Rectal smooth muscle tissue (tissue), 1 donor: ENCODE measurements around the gene HDAC10.

Experiments
- H3K27ac ChIP-seq: one replicate; pipeline ENCODE4 v1.7.0; 2013; ENCODE audit warnings: low read depth, low read length, inconsistent platforms
- H3K27me3 ChIP-seq: one replicate; pipeline ENCODE4 v1.7.0; 2013; ENCODE audit warnings: low read length; ENCODE audit not compliant: control insufficient read depth, insufficient read depth
- H3K36me3 ChIP-seq: one replicate; pipeline ENCODE4 v1.7.0; 2013; ENCODE audit warnings: low read length; ENCODE audit not compliant: control insufficient read depth, insufficient read depth
- H3K4me1 ChIP-seq: one replicate; pipeline ENCODE4 v1.7.0; 2013; ENCODE audit warnings: low read length; ENCODE audit not compliant: control insufficient read depth, insufficient read depth
- H3K4me3 ChIP-seq: one replicate; pipeline ENCODE4 v1.7.0; 2013; ENCODE audit warnings: low read length
- H3K9ac ChIP-seq: one replicate; pipeline ENCODE4 v1.7.0; 2013; ENCODE audit warnings: low read length

HDAC10 gene

GRCh38 chr22:50218996-50219727 is 31.9 kb downstream of the HDAC10 start:
- no peak overlapping the region for H3K9ac ChIP-seq
- H3K27ac ChIP-seq, result no peak overlapping the region
- peaks cover 5% of the 10 kb centered on the region for H3K4me1 ChIP-seq
- H3K36me3 ChIP-seq, result peaks cover 53% of the 10 kb centered on the region
- H3K4me3 ChIP-seq, result no peak overlapping the region
- H3K27me3 ChIP-seq, result no peaks in the 10 kb centered on the region

- H3K9ac ChIP-seq, result no peak overlapping the region
- peaks cover 50% of the 10 kb centered on the region for H3K36me3 ChIP-seq
- no peak overlapping the region for H3K27ac ChIP-seq
- no peaks in the 10 kb centered on the region for H3K27me3 ChIP-seq
- H3K4me3 ChIP-seq, result no peak overlapping the region
- peaks cover 5% of the 10 kb centered on the region for H3K4me1 ChIP-seq
Measured at GRCh38 chr22:50218153-50218995, 32.7 kb downstream of the HDAC10 start.

GRCh38 chr22:50217543-50218152 is 33.4 kb downstream of the HDAC10 start:
- Histone ChIP-seq H3K27ac (no peak overlapping the region), H3K27me3 (no peaks in the 10 kb centered on the region), H3K4me3 (no peak overlapping the region), H3K9ac (no peak overlapping the region), H3K36me3 (peaks cover 50% of the 10 kb centered on the region), H3K4me1 (peaks cover 5% of the 10 kb centered on the region)

DNA sequence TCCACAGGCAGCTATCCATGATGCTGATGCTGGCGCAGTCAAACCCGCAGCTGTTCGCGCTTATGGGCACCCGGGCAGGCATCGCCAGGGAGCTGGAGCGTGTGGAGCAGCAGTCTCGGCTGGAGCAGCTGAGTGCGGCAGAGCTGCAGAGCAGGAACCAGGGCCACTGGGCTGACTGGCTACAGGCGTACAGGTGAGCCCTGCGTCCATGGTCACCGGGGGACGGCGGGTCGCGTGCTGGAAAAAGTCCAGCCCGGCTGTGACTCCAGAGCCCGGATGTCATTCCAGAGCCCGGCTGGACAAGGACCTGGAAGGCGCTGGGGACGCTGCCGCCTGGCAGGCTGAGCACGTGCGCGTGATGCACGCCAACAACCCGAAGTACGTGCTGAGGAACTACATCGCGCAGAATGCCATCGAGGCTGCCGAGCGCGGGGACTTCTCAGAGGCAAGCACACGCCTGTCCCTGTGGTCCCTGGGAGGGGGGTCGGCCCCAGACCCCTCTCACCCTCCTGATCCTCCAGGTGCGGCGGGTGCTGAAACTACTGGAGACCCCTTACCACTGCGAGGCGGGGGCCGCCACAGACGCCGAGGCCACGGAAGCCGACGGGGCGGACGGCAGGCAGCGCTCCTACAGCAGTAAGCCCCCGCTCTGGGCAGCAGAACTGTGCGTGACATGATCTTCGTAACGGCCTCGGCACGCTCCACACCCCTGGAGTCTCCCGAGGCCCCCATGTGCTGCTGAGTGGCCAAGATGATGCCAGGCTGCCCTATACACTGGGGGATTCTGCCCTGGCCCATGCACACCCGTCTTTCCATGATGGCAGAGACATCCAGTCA is 34.2 kb downstream of the HDAC10 start:
- H3K4me1 ChIP-seq, result peaks cover 5% of the 10 kb centered on the region
- no peaks in the 10 kb centered on the region for H3K27me3 ChIP-seq
- no peak overlapping the region for H3K4me3 ChIP-seq
- H3K27ac ChIP-seq, result no peak overlapping the region
- H3K36me3 ChIP-seq, result peaks cover 44% of the 10 kb centered on the region
- no peak overlapping the region for H3K9ac ChIP-seq

- Histone ChIP-seq H3K36me3 (peaks cover 41% of the 10 kb centered on the region), H3K9ac (no peak overlapping the region), H3K4me3 (no peak overlapping the region), H3K4me1 (peaks cover 5% of the 10 kb centered on the region), H3K27ac (no peak overlapping the region), H3K27me3 (no peaks in the 10 kb centered on the region)
Measured at GRCh38 chr22:50216055-50216683, 34.9 kb downstream of the HDAC10 start.

DNA sequence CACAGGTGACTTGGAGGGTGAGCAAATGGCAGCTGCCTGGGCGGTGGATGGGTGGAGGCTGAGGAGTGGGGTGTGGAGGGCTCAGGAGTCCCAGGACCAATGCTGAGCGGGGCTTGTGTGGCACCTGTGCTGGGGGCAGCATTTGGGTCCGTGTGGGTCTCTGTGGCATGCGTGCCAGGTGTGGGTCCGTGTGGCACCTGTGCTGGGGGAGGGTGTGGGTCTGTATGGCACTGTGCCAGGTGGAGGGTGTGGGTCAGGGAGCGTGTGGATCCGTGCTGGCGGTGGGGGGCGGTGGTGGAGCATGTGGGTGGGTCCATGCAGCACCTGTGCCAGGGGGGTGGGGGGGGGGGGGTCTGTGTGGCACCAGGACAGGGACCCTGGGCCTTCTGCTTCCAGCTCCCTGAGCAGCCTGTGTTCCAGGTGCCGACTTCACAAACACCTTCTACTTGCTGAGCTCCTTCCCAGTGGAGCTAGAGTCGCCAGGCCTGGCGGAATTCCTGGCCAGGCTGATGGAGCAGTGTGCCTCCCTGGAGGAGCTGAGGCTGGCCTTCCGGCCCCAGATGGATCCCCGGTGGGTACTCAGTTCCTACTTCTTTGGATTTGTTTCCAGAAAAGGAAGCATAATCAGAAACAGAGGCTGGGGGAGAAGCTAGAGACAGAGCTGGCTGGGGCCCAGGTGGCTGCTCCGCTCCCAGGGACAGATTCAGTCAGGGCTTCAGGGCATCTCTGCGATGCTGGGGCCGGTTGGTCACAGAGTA is 35.6 kb downstream of the HDAC10 start:
- Histone ChIP-seq H3K4me3 (no peak overlapping the region), H3K9ac (no peak overlapping the region), H3K27me3 (no peaks in the 10 kb centered on the region), H3K4me1 (peaks cover 5% of the 10 kb centered on the region), H3K36me3 (peaks cover 37% of the 10 kb centered on the region), H3K27ac (no peak overlapping the region)

DNA sequence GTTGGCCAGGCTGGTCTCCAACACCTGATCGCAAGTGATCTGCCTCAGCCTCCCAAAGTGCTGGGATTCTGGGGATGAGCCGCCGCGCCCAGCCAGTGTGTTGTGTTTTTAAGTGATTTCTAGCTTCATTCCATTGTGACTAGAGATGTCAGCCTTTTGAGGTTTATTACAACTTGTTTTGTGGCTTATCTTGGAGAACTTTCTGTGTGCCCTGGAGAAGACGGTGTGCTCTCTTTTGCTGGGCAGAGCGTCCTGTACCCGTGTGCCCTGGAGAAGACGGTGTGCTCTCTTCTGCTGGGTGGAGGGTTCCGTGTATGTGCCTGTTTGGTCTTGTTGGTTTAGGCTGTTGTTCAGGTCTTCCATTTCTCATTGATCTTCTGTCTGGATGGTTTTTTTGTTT is 37.8 kb downstream of the HDAC10 start:
- peaks cover 27% of the 10 kb centered on the region for H3K36me3 ChIP-seq
- H3K4me3 ChIP-seq, result no peak overlapping the region
- H3K4me1 ChIP-seq, result no peaks in the 10 kb centered on the region

GRCh38 chr22:50211147-50211546 is 39.9 kb downstream of the HDAC10 start:
- no peak overlapping the region for H3K4me3 ChIP-seq
- H3K27ac ChIP-seq, result no peak overlapping the region
- peaks cover 21% of the 10 kb centered on the region for H3K36me3 ChIP-seq
- no peaks in the 10 kb centered on the region for H3K4me1 ChIP-seq
- H3K27me3 ChIP-seq, result no peaks in the 10 kb centered on the region
- no peak overlapping the region for H3K9ac ChIP-seq

More for the DNA sequence above, 37.8 kb downstream of the HDAC10 start:
- no peak overlapping the region for H3K9ac ChIP-seq
- H3K27ac ChIP-seq, result no peak overlapping the region
- no peaks in the 10 kb centered on the region for H3K27me3 ChIP-seq

GRCh38 chr22:50210378-50211139 is 40.5 kb downstream of the HDAC10 start:
- Histone ChIP-seq H3K27me3 (no peaks in the 10 kb centered on the region), H3K36me3 (peaks cover 15% of the 10 kb centered on the region), H3K4me1 (no peaks in the 10 kb centered on the region), H3K27ac (no peak overlapping the region), H3K4me3 (no peak overlapping the region), H3K9ac (no peak overlapping the region)

GRCh38 chr22:50209893-50210292 is 41.2 kb downstream of the HDAC10 start:
- no peak overlapping the region for H3K9ac ChIP-seq
- H3K27me3 ChIP-seq, result no peaks in the 10 kb centered on the region
- peaks cover 10% of the 10 kb centered on the region for H3K36me3 ChIP-seq
- no peak overlapping the region for H3K27ac ChIP-seq
- H3K4me3 ChIP-seq, result no peak overlapping the region
- H3K4me1 ChIP-seq, result no peaks in the 10 kb centered on the region
